SK-N-MC (cell line): ENCODE measurements around the gene ARHGEF17.

ENCODE experiments used
- EZH2 ChIP-seq: fragments of 200-600 bp; sonication (generic); IDR thresholded peaks from one replicate; pipeline ENCODE4 v1.6.1; 2017; ENCODE audit warnings: antibody characterized with exemption
- POLR2AphosphoS5 ChIP-seq: IDR thresholded peaks from 2 replicates; pipeline ENCODE4 v1.6.1; 2012; ENCODE audit warnings: mild to moderate bottlenecking, low read depth, low read length, borderline replicate concordance

- no peak for TF ChIP-seq EZH2
- TF ChIP-seq POLR2AphosphoS5, result no peak
These were observed 8.3 kb downstream of the ARHGEF17 start for GRCh38 chr11:73316422-73316821.
